ENCODE results near the gene CENPC. TPM values are rescaled to one million over a fixed set of nuclear protein-coding genes. Genes with fewer than 3 reads are reported as not detected.
"Not testable (repeated sequence)": the region's sequence is repeated elsewhere in the genome, so short reads cannot be mapped to it uniquely, and the experiment has no call there.

The CENPC gene
- total RNA-seq, 1 experiment from 2014 or later, result 17.7 TPM

DNA sequence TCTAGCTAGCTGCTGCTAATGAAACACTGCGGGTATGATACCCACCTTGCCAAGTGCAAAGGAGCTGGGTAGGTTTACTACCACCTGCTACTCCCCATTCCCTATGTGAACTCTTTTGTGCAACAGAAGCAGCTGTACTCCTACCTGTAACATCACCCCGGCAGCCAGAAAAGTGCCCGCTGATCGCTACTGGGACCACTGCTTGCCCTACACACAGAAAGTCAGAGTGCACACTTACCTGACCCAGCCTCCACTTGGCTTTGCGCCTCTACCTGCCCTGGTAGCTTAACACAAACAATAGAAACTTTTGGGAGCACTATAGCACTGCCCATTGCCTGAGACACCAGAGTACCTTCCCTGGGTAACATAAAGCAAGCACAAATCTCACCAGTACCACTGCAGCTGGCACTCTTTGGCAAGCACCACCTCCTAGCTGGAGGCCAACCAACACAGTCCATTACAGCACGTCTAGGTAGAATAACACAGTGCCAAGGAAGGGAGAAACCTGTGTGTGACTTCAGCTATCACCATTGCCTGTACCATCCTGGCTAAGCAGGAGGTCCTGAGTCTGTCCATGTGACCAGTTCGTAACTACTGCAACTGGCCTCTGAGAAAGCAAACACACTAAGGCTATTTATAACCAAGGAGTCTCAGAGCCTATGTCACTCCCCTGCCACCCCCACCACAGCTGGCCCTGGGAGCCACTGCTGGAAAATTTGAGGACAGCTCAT is 80.1 kb downstream of the CENPC start:
- H3K4me1 Mint-ChIP-seq (ENCODE audit: insufficient read depth, unreplicated experiment), result no peaks in the 10 kb centered on the region
- H3K9me3 Mint-ChIP-seq (ENCODE audit: unreplicated experiment), result no peaks in the 10 kb centered on the region
- TF ChIP-seq CTCF (IDR thresholded peaks at IDR 0.05; ENCODE audit: unreplicated experiment), result no peak
- BruUV-seq (replicated peaks), result no TSS peak
- no peak for DNase-seq (ENCODE audit: unreplicated experiment)
- ChIA-PET CTCF (interaction anchor here (0.6 kb wide), 1 partner anchor 14 kb away, joined by 3 read pairs; no protein-coding TSS in a partner anchor), POLR2A (no interaction called here)
- H3K27me3 Mint-ChIP-seq (ENCODE audit: insufficient read depth, unreplicated experiment), result no peaks in the 10 kb centered on the region
- peaks cover 21% of the 10 kb centered on the region for H3K36me3 Mint-ChIP-seq (ENCODE audit: insufficient read depth, unreplicated experiment)
- no peak overlapping the region for H3K4me3 Mint-ChIP-seq (ENCODE audit: unreplicated experiment)
- H3K27ac Mint-ChIP-seq (ENCODE audit: low read depth, unreplicated experiment), result no peak overlapping the region
- intact Hi-C loops (cut with micrococcal nuclease), result no loop called here

DNA sequence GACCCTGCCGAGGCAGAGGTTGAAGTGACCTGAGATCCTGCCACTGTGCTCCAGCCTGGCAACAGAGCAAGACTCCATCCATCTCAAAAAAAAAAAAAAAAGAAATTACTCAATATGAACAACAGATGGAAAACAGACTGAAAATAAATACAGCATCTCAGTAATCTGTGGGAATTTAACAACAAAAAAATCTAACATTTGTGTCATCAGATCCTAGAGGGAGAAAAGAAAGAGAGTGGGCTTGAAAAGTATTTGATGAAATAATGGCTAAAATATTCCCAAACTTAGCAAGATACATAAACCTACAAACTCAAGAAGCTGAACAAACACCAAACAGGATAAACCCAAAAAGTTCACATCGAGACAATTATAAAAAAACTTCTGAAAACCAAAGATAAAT is 84.7 kb downstream of the CENPC start:
- Mint-ChIP-seq H3K36me3 (ENCODE audit: insufficient read depth, unreplicated experiment) (peaks cover 16% of the 10 kb centered on the region), H3K27ac (ENCODE audit: low read depth, unreplicated experiment) (no peak overlapping the region), H3K4me1 (ENCODE audit: insufficient read depth, unreplicated experiment) (no peaks in the 10 kb centered on the region), H3K9me3 (ENCODE audit: unreplicated experiment) (no peaks in the 10 kb centered on the region), H3K27me3 (ENCODE audit: insufficient read depth, unreplicated experiment) (no peaks in the 10 kb centered on the region), H3K4me3 (ENCODE audit: unreplicated experiment) (no peak overlapping the region)
- no peak for DNase-seq (ENCODE audit: unreplicated experiment)
- TF ChIP-seq CTCF (IDR thresholded peaks at IDR 0.05; ENCODE audit: unreplicated experiment), result no peak
- intact Hi-C loops (cut with micrococcal nuclease), result no loop called here
- BruUV-seq (replicated peaks), result no TSS peak
- POLR2A ChIA-PET, result no interaction called here
- CTCF ChIA-PET, result no interaction called here

DNA sequence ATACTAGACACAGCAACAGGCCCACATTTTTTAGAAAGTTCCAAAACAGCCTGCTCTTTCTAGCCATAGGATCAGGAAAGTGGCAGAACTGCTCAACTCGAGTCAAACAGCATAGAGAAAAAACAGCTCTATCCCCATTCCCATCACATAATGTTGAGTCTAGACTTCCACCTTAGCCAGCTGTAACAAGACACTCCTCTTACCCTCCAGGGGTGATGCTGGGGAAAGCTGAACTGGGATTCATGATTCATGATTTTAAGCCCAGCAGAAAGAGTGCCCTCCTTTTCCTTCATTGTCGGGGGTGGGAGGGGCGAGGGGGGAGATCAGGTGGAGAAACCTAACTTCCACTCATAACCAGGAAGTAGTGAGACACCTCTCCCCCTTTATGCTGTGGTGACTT is 86.1 kb downstream of the CENPC start:
- Mint-ChIP-seq H3K27me3 (ENCODE audit: insufficient read depth, unreplicated experiment) (no peaks in the 10 kb centered on the region), H3K4me1 (ENCODE audit: insufficient read depth, unreplicated experiment) (no peaks in the 10 kb centered on the region), H3K4me3 (ENCODE audit: unreplicated experiment) (no peak overlapping the region), H3K27ac (ENCODE audit: low read depth, unreplicated experiment) (no peak overlapping the region), H3K9me3 (ENCODE audit: unreplicated experiment) (no peaks in the 10 kb centered on the region), H3K36me3 (ENCODE audit: insufficient read depth, unreplicated experiment) (peaks cover 14% of the 10 kb centered on the region)
- no peak for TF ChIP-seq CTCF (IDR thresholded peaks at IDR 0.05; ENCODE audit: unreplicated experiment)
- CTCF ChIA-PET, result no interaction called here
- POLR2A ChIA-PET, result no interaction called here
- intact Hi-C loops (cut with micrococcal nuclease), result no loop called here
- DNase-seq (ENCODE audit: unreplicated experiment), result peak; percentile 8
- no TSS peak for BruUV-seq (replicated peaks)

- Mint-ChIP-seq H3K36me3 (ENCODE audit: insufficient read depth, unreplicated experiment) (peaks cover 14% of the 10 kb centered on the region), H3K4me3 (ENCODE audit: unreplicated experiment) (no peak overlapping the region), H3K27ac (ENCODE audit: low read depth, unreplicated experiment) (no peak overlapping the region), H3K27me3 (ENCODE audit: insufficient read depth, unreplicated experiment) (no peaks in the 10 kb centered on the region), H3K4me1 (ENCODE audit: insufficient read depth, unreplicated experiment) (no peaks in the 10 kb centered on the region), H3K9me3 (ENCODE audit: unreplicated experiment) (no peaks in the 10 kb centered on the region)
- intact Hi-C loops (cut with micrococcal nuclease), result no loop called here
- ChIA-PET CTCF (interaction anchor here (0.7 kb wide), 2 partner anchors 137 to 1645 kb away, joined by 3 read pairs; no protein-coding TSS in a partner anchor), POLR2A (no interaction called here)
- no peak for DNase-seq (ENCODE audit: unreplicated experiment)
- no TSS peak for BruUV-seq (replicated peaks)
- no peak for TF ChIP-seq CTCF (IDR thresholded peaks at IDR 0.05; ENCODE audit: unreplicated experiment)
These were observed 88.6 kb downstream of the CENPC start for GRCh38 chr4:67456577-67457196.

DNA sequence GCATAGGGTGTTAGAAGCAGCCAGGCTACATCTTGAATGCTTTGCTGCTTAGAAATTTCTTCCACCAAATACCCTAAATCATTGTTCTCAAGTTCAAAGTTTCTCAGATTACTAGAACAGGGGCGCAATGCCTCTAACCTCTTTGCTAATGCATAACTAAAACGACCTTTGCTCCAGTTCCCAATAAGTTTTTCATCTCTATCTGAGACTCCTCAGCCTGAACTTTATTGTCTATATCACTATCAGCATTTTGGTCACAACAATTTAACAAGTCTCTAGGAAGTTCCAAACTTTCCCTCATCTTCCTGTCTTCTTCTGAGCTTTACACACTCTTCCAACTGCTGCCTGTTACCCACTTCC is 92.5 kb downstream of the CENPC start:
- DNase-seq (ENCODE audit: unreplicated experiment); H3K9me3 Mint-ChIP-seq (ENCODE audit: unreplicated experiment); CTCF ChIA-PET; POLR2A ChIA-PET; BruUV-seq (replicated peaks); H3K27ac Mint-ChIP-seq (ENCODE audit: low read depth, unreplicated experiment); H3K27me3 Mint-ChIP-seq (ENCODE audit: insufficient read depth, unreplicated experiment); H3K4me1 Mint-ChIP-seq (ENCODE audit: insufficient read depth, unreplicated experiment); H3K4me3 Mint-ChIP-seq (ENCODE audit: unreplicated experiment); intact Hi-C loops (cut with micrococcal nuclease): not testable (repeated sequence)
- peaks cover 14% of the 10 kb centered on the region for H3K36me3 Mint-ChIP-seq (ENCODE audit: insufficient read depth, unreplicated experiment)
